HG02588 (cell line): ENCODE measurements around the gene MUC3A.
"Not testable (repeated sequence)": the region's sequence is repeated elsewhere in the genome, so short reads cannot be mapped to it uniquely, and the experiment has no call there.

ENCODE experiments used
- ATAC-seq: cut with Tn5 transposase; IDR thresholded peaks from one replicate; pipeline ENCODE4 v1.9.1; 2021; ENCODE audit warnings: mild to moderate bottlenecking, moderate library complexity; ENCODE audit not compliant: unreplicated experiment

The MUC3A gene

GRCh38 chr7:100968650-100969049 lies 19.3 kb downstream of the MUC3A start:
- ATAC-seq = no peak

- ATAC-seq = no peak
Measured at GRCh38 chr7:100969066-100969615, 19.8 kb downstream of the MUC3A start, which contains the start of gene MUC12. Gene MUC12 (plus strand): TSS chr7:100969565. CDS start chr7:100969623, 58 bp downstream.

GRCh38 chr7:100971111-100972001 lies 22.0 kb downstream of the MUC3A start:
- ATAC-seq = no peak

- no peak for ATAC-seq
Measured at GRCh38 chr7:100972002-100972347, 22.6 kb downstream of the MUC3A start.

- no peak for ATAC-seq
Measured at GRCh38 chr7:100974021-100974420, 24.7 kb downstream of the MUC3A start.

- ATAC-seq = no peak
Measured at GRCh38 chr7:100975371-100975821, 26.1 kb downstream of the MUC3A start.

- no peak for ATAC-seq
Measured at GRCh38 chr7:100978300-100978699, 29.0 kb downstream of the MUC3A start.

GRCh38 chr7:100983451-100984187 lies 34.3 kb downstream of the MUC3A start:
- no peak for ATAC-seq

- not testable (repeated sequence) for ATAC-seq
Measured at GRCh38 chr7:100984241-100984918, 35.0 kb downstream of the MUC3A start.

GRCh38 chr7:100985033-100985797 lies 35.9 kb downstream of the MUC3A start:
- ATAC-seq = not testable (repeated sequence)

- no peak for ATAC-seq
Measured at GRCh38 chr7:100991631-100992030, 42.3 kb downstream of the MUC3A start.

- ATAC-seq = not testable (repeated sequence)
Measured at GRCh38 chr7:100992280-100992679, 42.9 kb downstream of the MUC3A start.

- not testable (repeated sequence) for ATAC-seq
Measured at GRCh38 chr7:100994671-100995070, 45.3 kb downstream of the MUC3A start.

GRCh38 chr7:100998530-100998929 lies 49.2 kb downstream of the MUC3A start:
- not testable (repeated sequence) for ATAC-seq

- not testable (repeated sequence) for ATAC-seq
Measured at GRCh38 chr7:100999334-100999733, 50.0 kb downstream of the MUC3A start.

GRCh38 chr7:101000025-101000424 lies 50.7 kb downstream of the MUC3A start:
- ATAC-seq = not testable (repeated sequence)

GRCh38 chr7:101002333-101002732 lies 53.0 kb downstream of the MUC3A start:
- ATAC-seq = not testable (repeated sequence)

GRCh38 chr7:101007361-101007760 lies 58.0 kb downstream of the MUC3A start:
- not testable (repeated sequence) for ATAC-seq

- no peak for ATAC-seq
Measured at GRCh38 chr7:101009629-101010028, 60.3 kb downstream of the MUC3A start.

- ATAC-seq = no peak
Measured at GRCh38 chr7:101012931-101013330, 63.6 kb downstream of the MUC3A start.
